NOMO-1 treated with DMSO at 0.1 percent for 48 hours (cell line): Measurements from ENCODE around the gene TTC28.
"Not testable (repeated sequence)": the region's sequence is repeated elsewhere in the genome, so short reads cannot be mapped to it uniquely, and the experiment has no call there.

Experiments used
- DNase-seq: peaks from one replicate; lab custom pipeline; 2025; ENCODE audit not compliant: unreplicated experiment; lab: John Stamatoyannopoulos, UW

The TTC28 gene

DNA sequence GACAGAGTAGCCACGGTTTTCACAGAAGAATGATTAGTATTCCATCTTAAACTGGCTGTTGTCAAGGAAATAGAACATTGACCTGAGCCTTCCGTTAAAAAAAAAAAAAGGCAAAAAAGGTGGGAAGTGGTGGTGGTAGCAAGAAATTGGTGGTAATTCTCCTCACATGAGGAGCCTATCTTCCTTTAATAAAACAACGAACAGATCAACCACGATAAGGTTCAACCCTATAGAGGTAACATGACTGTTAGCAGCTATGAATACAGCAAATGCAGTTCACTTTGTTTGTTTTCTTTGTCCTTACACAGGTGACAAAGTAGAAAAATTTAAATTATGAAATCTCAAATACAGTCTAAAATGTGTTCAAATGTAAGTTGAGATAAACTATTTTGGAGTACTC, 181.6 kb downstream of the TTC28 start:
- DNase-seq, result no peak

DNA sequence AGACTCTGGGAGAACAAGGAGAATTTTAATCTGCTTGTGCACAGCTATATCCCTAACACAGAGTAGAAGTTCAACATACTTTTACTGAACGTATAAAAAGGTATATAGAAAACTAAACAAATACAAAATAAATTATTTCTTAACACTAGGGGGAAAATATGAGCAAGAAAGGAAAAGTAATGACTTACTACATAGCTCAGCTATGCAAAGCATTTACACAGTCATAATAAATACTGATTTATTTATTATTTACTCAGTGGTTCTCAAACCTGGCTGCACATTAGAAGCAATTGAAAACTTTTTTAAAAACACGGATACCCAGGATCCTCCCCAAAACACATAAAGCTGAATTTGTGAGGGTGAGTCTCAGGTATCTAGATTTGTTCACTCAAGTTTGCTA, 182.5 kb downstream of the TTC28 start:
- DNase-seq, result no peak

DNA sequence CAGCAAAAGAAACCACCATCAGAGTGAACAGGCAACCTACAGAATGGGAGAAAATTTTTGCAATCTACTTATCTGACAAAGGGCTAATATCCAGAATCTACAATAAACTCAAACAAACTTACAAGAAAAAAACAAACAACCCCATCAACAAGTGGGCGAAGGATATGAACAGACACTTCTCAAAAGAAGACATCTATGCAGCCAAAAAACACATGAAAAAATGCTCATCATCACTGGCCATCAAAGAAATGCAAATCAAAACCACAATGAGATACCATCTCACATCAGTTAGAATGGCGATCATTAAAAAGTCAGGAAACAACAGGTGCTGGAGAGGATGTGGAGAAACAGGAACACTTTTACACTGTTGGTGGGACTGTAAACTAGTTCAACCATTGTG, 188.4 kb downstream of the TTC28 start:
- DNase-seq, result not testable (repeated sequence)

DNA sequence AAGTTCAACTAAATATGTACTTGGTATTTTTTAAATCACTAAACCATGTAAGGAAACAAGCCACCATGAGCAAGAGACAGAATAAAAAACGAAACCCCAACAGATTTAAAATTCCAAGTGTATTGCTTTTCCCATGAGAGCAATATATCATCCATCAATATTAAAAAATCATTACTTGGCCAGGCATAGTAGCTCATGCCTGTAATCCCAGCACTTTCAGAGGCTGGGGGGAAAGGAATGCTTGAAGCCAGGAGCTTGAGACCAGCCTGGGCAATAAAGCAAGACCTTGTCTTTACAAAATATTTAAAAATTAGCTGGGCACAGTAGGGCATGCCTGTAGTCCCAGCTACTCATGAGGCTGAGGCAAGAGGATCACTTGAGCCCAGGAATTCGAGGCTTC, 190.8 kb downstream of the TTC28 start:
- DNase-seq, result no peak

DNA sequence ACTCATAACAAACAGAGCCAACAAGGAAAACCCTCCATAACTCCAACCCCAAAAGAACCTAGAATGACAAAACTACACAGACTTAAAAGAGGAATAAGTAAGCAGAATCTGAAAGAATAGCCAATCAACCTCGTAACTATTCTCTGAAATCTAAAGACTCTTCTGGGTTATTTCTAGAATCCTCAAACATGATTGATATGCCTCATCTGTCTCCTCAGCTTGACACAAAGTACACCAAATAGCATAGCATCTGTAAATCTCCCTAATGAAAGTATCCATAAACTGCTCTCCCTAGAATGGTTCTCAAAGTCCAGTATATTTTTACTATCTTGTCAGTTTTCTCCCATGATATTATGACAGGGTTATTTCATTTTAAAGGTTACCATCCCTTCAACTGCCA, 195.0 kb downstream of the TTC28 start:
- DNase-seq, result no peak

DNA sequence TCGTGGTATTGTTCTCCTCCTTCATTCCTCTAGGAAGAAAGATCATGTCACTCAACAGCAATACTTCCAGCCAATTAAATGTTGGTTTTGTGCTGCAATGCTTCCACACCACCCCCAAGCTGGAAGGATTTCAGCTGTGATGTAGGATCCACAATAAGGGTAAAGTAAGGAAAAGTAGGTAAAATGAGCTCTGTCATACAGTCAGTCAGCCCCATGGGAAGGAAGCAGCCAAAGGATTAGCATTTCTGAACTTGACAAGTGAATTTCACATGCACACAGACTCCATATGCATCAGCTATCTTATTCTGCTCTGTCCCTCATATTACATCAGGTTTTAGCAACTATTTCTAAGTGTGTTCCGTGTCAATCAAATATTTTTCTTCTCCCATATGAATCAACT, 197.9 kb downstream of the TTC28 start:
- no peak for DNase-seq

DNA sequence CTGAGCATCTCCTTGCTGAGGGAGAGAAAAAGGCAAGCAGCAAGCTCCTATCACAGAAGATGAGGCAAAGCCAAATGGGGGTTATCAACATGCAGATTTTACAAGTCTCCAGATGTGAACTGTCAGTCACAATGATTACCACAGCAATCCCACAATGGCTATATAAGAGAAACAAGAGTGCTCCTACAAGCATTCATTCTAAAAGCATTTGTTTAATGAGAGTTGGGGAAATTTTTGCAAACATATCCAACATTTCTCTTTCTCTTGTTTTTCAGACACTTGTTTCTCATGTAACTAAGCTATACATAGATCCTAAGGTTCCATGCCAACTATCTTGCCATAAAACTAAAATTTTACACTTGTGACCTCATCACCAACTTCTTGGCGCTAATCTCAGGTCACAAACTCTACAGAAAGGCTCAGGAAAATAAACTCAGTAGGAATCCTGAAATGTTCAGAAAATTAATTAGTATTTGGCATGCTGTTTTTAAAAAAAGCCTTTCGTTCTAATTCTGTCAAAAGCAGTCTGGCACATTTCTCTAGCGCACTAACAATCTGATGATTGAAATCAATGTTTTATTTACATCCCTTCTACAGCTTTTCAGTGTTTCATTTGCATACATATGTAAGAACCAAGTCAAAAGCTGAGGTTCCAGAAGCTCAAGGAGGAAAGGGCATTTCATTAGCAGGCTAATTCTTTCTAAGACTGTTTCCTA, 199.5 kb downstream of the TTC28 start:
- no peak for DNase-seq

DNA sequence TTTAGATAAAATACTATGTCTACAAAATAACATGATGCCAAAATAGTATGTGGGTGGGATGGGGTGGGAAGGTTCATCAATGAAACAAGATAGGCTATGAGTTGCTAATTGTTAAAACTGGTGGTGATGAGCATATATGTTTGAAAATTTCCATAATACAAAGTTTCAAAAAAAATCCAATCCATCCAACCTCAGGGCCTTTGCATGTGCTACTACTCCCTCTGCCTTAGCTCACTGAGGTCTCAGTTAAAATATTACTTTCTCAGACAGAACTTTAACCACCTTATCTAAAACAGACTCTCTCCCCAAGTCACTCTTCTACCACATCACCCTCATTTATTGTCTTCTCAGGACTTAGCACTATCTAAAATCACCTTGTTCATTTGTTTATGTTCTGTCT, 201.1 kb downstream of the TTC28 start:
- DNase-seq, result no peak

DNA sequence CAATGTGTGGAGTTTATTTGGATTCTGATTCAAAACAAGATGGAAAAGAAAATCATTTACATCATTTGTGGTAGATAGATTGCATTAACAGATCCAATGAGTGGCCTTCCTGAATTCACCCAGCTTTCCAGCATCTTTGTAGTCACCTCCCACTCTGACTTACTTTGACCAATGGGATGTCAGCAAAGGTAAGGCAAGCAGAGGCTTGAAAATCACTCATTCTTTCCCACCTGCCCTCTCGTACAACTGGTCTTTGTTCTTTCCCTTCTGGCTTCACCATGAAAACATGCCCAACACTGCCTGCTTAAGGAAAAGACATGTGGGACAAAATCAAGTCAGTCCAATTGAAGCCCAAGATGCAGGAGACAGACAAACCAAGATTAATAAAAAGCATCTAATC, 202.1 kb downstream of the TTC28 start:
- no peak for DNase-seq

DNA sequence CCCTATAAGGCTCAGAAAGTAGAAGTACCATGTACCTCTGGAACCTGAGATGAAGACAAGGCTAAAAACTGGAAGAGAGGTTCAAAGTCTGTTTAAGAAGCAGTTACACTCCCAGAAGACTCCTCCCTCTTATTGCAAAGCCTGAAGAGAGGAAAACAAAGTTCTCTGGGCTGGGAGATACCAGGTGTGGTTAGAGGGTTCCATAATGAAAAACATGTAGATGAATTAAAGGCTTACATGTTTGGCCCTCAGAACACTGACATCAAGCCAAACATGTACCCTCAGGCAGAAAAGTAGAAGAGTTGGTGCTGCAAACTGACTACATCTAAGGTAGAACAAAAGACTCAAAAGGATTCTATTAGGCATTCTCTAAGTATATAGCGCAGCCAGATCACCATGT, 205.3 kb downstream of the TTC28 start:
- DNase-seq, result no peak

DNA sequence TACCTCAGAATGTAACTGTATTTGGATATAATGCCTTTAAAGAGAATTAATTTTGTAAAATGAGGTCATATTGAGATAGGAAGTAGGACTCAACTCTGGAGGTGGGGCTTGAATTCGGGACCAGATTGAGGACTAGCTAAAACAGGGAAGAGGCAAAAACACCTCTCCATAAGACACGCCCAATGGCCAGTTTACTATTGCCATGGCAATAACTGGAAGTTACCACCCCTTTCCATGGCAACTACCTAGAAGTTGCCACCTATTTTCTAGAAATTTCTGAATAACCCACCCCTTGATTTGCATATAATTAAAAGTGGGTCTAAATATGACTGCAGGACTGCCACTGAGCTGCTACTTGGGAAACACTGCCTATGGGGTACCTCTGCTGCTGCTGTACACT, 206.4 kb downstream of the TTC28 start:
- no peak for DNase-seq

DNA sequence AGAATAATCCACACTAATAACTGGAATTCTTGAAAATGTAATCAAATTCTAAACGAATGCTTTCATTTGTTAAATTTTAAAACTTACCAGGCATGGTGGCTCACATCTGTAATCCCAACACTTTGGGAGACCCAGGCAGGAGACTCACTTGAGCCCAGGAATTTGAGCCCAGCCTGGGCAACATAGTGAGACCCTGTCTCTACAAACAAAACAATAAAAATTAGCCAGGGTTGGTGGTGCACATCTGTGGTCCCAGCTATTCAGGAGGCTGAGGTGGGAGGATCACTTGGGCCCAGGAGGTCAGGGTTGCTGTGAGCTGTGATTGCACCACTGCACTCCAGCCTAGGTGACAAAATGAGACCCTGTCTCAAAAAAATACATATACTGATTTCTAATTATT, 212.6 kb downstream of the TTC28 start:
- DNase-seq, result not testable (repeated sequence)

DNA sequence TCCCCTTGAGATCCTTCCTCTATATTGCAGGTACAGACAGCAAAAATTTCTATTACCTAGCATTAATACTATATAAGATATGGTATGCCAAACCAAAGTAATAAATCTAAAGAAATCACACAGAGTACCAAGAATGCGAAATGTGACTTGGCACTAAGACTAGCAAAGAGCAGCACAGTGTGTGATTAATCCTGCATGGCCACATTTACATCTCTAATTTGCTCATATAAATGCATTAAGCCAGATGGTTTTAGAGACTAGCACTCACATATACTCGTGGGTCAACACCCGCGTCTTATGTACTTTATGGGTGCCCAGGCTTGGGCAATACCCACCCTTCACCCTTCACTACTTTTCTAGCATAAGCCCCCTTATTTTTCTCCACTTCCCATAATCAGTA, 213.2 kb downstream of the TTC28 start:
- no peak for DNase-seq

DNA sequence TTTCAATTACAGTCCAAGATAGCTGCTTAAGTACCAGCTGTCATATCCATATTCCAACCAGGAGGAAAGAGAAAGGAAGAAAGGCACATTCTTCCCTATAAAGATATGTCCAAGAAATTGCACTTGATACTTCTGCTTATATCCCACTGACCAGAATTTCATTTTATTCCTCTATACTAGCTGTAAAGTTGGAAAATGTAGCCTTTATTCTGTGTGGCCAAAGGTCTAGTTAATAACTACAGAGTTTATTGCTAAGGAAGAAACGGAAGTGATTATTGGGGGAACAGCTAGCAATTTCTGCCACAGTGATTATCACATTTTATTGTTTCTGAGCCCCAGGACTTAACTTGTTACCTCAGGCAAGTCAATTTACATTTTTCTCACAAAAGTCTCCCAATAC, 213.8 kb downstream of the TTC28 start:
- no peak for DNase-seq

DNA sequence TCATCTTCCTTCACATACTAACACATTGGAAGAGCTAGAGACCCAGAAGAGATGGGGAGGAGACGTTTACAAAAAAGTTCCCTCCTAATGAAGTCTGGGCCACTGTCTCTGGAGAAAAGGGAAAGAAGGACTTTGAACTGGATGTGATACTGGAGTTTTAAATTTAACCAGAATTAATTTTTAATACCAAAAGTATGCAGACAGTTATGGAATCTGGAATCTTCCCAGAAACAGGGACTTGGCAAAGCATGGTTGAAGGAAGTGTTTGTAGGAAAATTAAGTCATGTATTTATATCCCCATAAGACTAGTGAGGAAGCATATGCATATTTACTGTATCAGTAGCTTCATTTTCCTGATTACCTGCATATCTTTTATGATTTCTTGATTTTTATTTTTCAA, 215.5 kb downstream of the TTC28 start:
- DNase-seq, result no peak

DNA sequence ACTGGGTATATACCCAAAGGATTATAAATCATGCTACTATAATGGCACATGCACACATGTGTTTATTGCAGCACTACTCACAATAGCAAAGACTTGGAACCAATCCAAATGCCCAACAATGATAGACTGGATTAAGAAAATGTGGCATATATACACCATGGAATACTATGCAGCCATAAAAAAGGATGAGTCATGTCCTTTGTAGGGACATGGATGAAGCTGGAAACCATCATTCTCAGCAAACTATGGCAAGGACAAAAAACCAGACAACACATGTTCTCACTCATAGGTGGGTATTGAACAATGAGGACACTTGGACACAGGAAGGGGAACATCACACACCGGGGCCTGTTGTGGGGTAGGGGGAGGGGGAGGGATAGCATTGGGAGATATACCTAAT, 216.2 kb downstream of the TTC28 start:
- not testable (repeated sequence) for DNase-seq

DNA sequence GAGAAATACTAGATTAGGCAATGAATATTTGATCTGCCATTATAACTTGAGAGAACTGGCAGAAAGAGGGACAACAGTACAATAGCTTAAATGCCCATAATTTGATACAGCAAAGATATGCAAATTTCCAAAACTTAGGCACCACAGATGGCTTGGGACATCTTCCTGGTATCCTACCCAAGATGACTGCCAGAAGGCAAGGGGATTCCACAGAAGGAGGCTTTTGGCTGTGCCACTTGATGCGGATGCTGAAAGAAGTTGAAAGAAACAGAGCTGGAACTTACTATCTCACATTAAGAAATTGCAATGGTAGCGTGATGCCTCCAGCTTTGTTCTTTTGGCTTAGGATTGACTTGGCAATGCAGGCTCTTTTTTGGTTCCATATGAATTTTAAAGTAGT, 216.7 kb downstream of the TTC28 start:
- DNase-seq, result no peak

DNA sequence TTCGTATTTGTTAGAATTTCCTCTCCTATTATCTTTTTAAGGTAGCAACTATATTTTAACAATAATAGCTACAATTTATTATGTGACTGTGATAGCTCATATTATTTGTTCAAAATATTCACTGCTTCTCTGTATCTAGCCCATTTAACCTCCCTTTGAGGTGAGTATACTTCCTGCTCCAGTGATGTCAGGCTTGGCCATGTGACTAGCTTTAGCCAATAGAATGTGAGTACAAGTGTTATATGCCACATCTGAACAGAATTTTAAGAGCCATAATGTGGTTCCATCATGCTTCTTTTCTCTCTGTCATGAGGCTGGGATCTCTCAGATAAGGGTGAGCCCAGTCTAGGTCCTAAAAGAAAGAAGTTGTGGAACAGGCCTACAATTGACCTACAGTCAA, 217.6 kb downstream of the TTC28 start:
- no peak for DNase-seq

DNA sequence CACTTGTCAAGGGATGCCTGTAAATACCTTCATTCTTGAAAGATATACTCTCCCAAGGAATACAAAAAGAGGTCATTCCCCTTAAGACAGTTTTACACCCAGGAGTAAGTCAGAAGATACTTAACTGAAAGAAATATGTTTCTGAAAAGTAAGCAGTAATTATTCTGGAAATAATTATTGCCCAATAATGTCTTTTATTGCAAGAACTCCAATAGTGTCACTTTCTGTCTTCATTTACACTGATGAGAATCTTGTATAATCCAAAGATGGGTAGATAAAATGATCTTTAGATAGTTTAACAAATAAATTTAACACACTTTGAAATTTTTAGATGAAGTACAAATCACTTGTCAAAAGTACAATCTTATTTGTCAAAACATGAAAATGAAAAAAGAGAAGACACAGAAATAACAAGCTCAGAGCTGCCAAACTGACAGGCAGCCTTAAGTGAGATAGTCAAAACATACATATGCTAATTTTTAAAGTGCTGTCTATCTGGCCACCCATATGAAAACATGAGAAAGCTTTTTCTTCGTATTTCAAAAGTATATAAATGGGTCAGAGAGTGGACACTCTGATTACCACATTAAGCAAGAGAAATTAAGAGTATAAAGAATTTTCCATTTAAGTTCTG, 225.1 kb downstream of the TTC28 start:
- no peak for DNase-seq

DNA sequence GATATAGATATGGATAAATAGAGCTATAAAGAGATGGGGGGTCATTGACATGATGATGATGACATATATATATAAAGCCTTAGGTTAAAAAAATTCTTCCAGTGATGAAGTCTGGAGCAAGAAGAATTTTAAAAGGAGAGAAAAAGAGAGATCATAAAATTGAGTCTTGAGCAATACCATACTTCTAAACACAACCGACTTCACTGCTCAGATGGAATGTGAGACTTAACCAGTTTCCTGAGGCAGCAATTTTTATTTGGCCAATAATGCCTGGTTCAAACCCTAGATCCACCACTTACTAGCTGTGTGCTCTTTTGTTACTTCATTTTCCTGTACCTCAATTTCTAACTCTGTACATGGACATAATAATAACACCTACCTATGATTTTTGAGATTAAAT, 229.5 kb downstream of the TTC28 start:
- DNase-seq, result no peak

DNA sequence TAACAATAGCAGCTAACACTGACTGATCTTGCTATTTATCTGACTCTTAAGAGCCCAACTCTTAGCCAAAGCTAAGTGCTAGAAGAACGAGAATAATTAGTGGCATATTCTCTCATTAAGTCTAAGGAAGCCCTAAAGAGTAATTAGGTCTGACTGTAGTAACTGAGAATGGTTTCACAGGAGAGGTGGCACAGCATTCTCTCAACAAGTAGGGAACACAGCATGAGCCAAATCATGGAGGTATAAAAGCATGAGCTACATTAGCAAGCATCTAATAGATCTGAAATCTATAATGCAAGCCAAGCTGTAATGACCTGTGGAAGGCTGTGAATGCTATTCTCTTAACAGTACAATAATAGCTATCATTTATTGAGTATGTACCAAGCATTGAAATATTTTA, 230.6 kb downstream of the TTC28 start:
- DNase-seq, result no peak

DNA sequence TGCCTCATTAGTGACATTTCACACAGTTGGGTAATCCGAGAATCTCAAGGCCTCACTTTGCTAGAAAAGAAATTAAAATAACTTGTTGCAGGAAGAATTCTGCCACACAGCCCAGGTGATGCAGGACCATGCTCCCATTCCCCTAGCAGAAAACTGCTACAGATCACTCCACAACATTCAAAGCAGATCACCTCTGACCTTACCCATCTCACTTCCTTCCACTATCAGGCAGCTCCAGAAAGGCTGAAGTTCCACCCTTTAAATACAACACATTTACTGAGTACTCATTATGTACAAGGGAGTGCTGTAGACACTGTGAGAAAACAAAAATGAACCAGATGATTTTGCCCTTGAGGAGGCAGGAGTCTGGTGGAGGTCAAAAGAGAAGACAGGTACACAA, 231.0 kb downstream of the TTC28 start:
- no peak for DNase-seq

DNA sequence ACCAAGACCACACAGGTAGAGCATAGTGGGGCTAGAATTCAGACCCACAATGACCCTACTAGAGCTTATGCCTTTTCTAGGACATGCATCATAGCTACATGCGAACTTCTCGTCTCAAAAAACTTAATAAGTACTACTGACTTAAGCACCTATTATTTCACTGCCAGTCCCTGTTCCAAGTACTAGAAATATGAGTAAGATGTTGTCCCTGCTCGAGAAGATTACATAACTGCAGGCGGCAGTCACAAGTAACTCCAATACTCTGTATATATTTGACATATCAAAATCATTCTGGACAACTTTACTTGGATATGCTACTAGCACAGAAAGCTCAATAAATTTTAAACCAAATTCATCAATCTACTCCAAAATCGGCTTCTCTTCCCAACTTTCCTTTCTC, 235.0 kb downstream of the TTC28 start:
- DNase-seq, result no peak
